Stimulated activated CD8-positive, alpha-beta memory T cell treated with anti-CD3 and anti-CD28 coated beads, Interleukin-15, amount 100 ng/mL, for 48 hours (primary cell): ENCODE data around the gene CTCF.
A peak's percentile ranks its signal among the peaks of the same experiment; 100 is the strongest.
"Not testable (repeated sequence)": the region's sequence is repeated elsewhere in the genome, so short reads cannot be mapped to it uniquely, and the experiment has no call there.

Experiments used
- DNase-seq, 2 donors: peaks; one replicate each; pipeline ENCODE4 v3.0.0-alpha.2; 2020; ENCODE audit warnings: low read depth in 2 of 2

Gene CTCF

GRCh38 chr16:67562526-67562917 lies at the start of gene CTCF:
TSS of gene CTCF (plus strand) at chr16:67562526. CDS start at chr16:67610833, 48,307 bp downstream.
- peak; percentile 68 to 73 for DNase-seq

GRCh38 chr16:67513892-67514291 lies 48.4 kb upstream of the CTCF start:
- not testable (repeated sequence) for DNase-seq

- DNase-seq, result peak; percentile 47 to 67
These were observed 47.9 kb upstream of the CTCF start for GRCh38 chr16:67514382-67514828.

GRCh38 chr16:67516296-67517154 lies 45.8 kb upstream of the CTCF start:
- DNase-seq, result no peak

GRCh38 chr16:67517155-67517445 lies 45.2 kb upstream of the CTCF start:
- no peak for DNase-seq

- no peak for DNase-seq
These were observed 44.5 kb upstream of the CTCF start for GRCh38 chr16:67517661-67518423.

- no peak for DNase-seq
These were observed 43.6 kb upstream of the CTCF start for GRCh38 chr16:67518676-67519075.

GRCh38 chr16:67519242-67519641 lies 43.1 kb upstream of the CTCF start:
- DNase-seq, result no peak

GRCh38 chr16:67521095-67521804 lies 41.1 kb upstream of the CTCF start:
- DNase-seq, result peak; percentile 93 to 94

GRCh38 chr16:67525176-67525860 lies 37.0 kb upstream of the CTCF start:
- DNase-seq, result no peak

GRCh38 chr16:67526149-67526791 lies 36.1 kb upstream of the CTCF start:
- DNase-seq, result no peak

GRCh38 chr16:67528222-67528869 lies 34.0 kb upstream of the CTCF start, which contains the start of gene RIPOR1:
TSS of gene RIPOR1 (plus strand) at chr16:67528829. CDS start at chr16:67538447, 9,618 bp downstream.
- DNase-seq, result no peak

- no peak for DNase-seq
These were observed 33.3 kb upstream of the CTCF start for GRCh38 chr16:67528870-67529581.

GRCh38 chr16:67529582-67530012 lies 32.7 kb upstream of the CTCF start:
- no peak for DNase-seq

GRCh38 chr16:67530013-67530939 lies 32.0 kb upstream of the CTCF start:
- DNase-seq, result no peak

- no peak for DNase-seq
These were observed 31.1 kb upstream of the CTCF start for GRCh38 chr16:67531247-67531646.

GRCh38 chr16:67533024-67533560 lies 29.2 kb upstream of the CTCF start:
- no peak for DNase-seq

- DNase-seq, result not testable (repeated sequence)
These were observed 28.3 kb upstream of the CTCF start for GRCh38 chr16:67533987-67534386.
